HepG2 (cell line): Measurements from ENCODE around the gene NDUFB3. TPM values are rescaled to one million over a fixed set of nuclear protein-coding genes. Genes with fewer than 3 reads are reported as not detected.

Experiments used
- CCDC6 ChIP-seq: sonication (generic); formaldehyde crosslinking; IDR thresholded peaks from 2 replicates; pipeline ENCODE4 v1.8.1; 2022; ENCODE audit warnings: mild to moderate bottlenecking, missing genetic modification reagents, moderate library complexity
- CENPX ChIP-seq: sonication (generic); formaldehyde crosslinking; IDR thresholded peaks from 2 replicates; pipeline ENCODE4 v1.9.0; 2021; ENCODE audit warnings: mild to moderate bottlenecking, missing genetic modification reagents, moderate library complexity
- EP300 ChIP-seq, 3 experiments: sonication (generic) in 1 of 3; formaldehyde crosslinking in 1 of 3; IDR thresholded peaks; 2 replicates each; pipeline versions ENCODE4 v1.5.1 to v1.6.1; 2011 to 2020; ENCODE audit warnings: low read depth in 2 of 3, low read length in 2 of 3, borderline replicate concordance in 1 of 3, improper control_type of control experiment in 1 of 3, mild to moderate bottlenecking in 1 of 3, missing genetic modification reagents in 1 of 3, moderate library complexity in 1 of 3
- HNF4A ChIP-seq: sonication (generic); formaldehyde crosslinking; IDR thresholded peaks from 2 replicates; pipeline ENCODE4 v1.4.0; 2020; ENCODE audit warnings: missing genetic modification reagents
- HOXD1 ChIP-seq: sonication (generic); formaldehyde crosslinking; IDR thresholded peaks from 2 replicates; pipeline ENCODE4 v1.5.0; 2020; ENCODE audit warnings: missing genetic modification reagents
- ISL2 ChIP-seq: sonication (generic); formaldehyde crosslinking; IDR thresholded peaks from 2 replicates; pipeline ENCODE4 v1.5.0; 2020; ENCODE audit warnings: missing genetic modification reagents
- KDM4B ChIP-seq: sonication (generic); formaldehyde crosslinking; IDR thresholded peaks from 2 replicates; pipeline ENCODE4 v1.4.0; 2020; ENCODE audit warnings: missing genetic modification reagents
- MAFG ChIP-seq: sonication (generic); formaldehyde crosslinking; IDR thresholded peaks from 2 replicates; pipeline ENCODE4 v1.5.1; 2020; ENCODE audit warnings: mild to moderate bottlenecking, missing genetic modification reagents
- PRMT3 ChIP-seq: sonication (generic); formaldehyde crosslinking; IDR thresholded peaks from 2 replicates; pipeline ENCODE4 v1.8.1; 2022; ENCODE audit warnings: low read depth, mild to moderate bottlenecking, moderate library complexity, missing genetic modification reagents, borderline replicate concordance
- RXRB ChIP-seq: IDR thresholded peaks from 2 replicates; pipeline ENCODE4 v1.6.1; 2016; ENCODE audit warnings: borderline replicate concordance, missing genetic modification reagents, missing compliant biosample characterization
- SATB2 ChIP-seq: sonication (generic); formaldehyde crosslinking; IDR thresholded peaks from 2 replicates; pipeline ENCODE4 v1.5.0; 2020; ENCODE audit warnings: missing genetic modification reagents
- SOX13 ChIP-seq, 3 experiments: fragments of 450-650 bp in 1 of 3; sonication (generic) in 1 of 3; formaldehyde crosslinking in 1 of 3; IDR thresholded peaks in 2 of 3; conservative IDR thresholded peaks in 1 of 3; 2 replicates each; pipeline versions ENCODE4 v1.5.0 to v1.6.1; 2016 to 2020; ENCODE audit warnings: antibody characterized with exemption in 1 of 3, mild to moderate bottlenecking in 1 of 3, missing compliant biosample characterization in 1 of 3, missing genetic modification reagents in 1 of 3, moderate library complexity in 1 of 3
- SOX5 ChIP-seq: IDR thresholded peaks from 2 replicates; pipeline ENCODE4 v1.6.1; 2016; ENCODE audit warnings: borderline replicate concordance
- THAP11 ChIP-seq: IDR thresholded peaks from 2 replicates; pipeline ENCODE4 v1.6.1; 2016; ENCODE audit warnings: missing biosample characterization, missing genetic modification reagents
- ZBTB7B ChIP-seq: sonication (generic); formaldehyde crosslinking; IDR thresholded peaks from 2 replicates; pipeline ENCODE4 v1.4.0; 2020; ENCODE audit warnings: missing genetic modification reagents
- ZFP1 ChIP-seq: IDR thresholded peaks from 2 replicates; pipeline ENCODE4 v1.6.1; 2016
- ZNF143 ChIP-seq: sonication (generic); formaldehyde crosslinking; IDR thresholded peaks from 2 replicates; pipeline ENCODE4 v1.4.0; 2020; ENCODE audit warnings: missing genetic modification reagents
- ZNF207 ChIP-seq: fragments of 450-650 bp; IDR thresholded peaks from 2 replicates; pipeline ENCODE4 v1.6.1; 2016; ENCODE audit warnings: antibody characterized with exemption, borderline replicate concordance
- ZNF232 ChIP-seq: sonication (generic); formaldehyde crosslinking; IDR thresholded peaks from 2 replicates; pipeline ENCODE4 v1.4.0; 2020; ENCODE audit warnings: missing genetic modification reagents, borderline replicate concordance
- ZNF317 ChIP-seq: sonication (generic); formaldehyde crosslinking; IDR thresholded peaks from 2 replicates; pipeline ENCODE4 v1.5.0; 2020; ENCODE audit warnings: mild to moderate bottlenecking, missing genetic modification reagents
- ZNF451 ChIP-seq: sonication (generic); formaldehyde crosslinking; IDR thresholded peaks from 2 replicates; pipeline ENCODE4 v1.5.0; 2020; ENCODE audit warnings: mild to moderate bottlenecking, missing genetic modification reagents
- ZNF674 ChIP-seq: sonication (generic); formaldehyde crosslinking; IDR thresholded peaks from 2 replicates; pipeline ENCODE4 v1.5.0; 2020; ENCODE audit warnings: low read depth, mild to moderate bottlenecking, missing genetic modification reagents
- ZSCAN20 ChIP-seq: sonication (generic); formaldehyde crosslinking; IDR thresholded peaks from 2 replicates; pipeline ENCODE4 v1.4.0; 2020; ENCODE audit warnings: missing genetic modification reagents, mild to moderate bottlenecking, borderline replicate concordance
- polyA plus RNA-seq, 8 experiments: library from polyadenylated mRNA; depleted of rRNA in 3 of 8; stranded (reverse) in 7 of 8; unstranded in 1 of 8; fragments of >200 nt; fragmentation: Illumina TruSeq in 4 of 8; extraction: Trizol in 4 of 8; gene quantifications; 2 replicates each; pipeline versions ENCODE4 v1.2.1 to v1.2.3, GENCODE V29; 2011 to 2016; ENCODE audit warnings: low read depth in 4 of 8, missing spikeins in 1 of 8, mixed read lengths in 1 of 8; ENCODE audit not compliant: insufficient read depth in 1 of 8
- total RNA-seq, 5 experiments: library from RNA; depleted of rRNA; stranded (reverse); fragments of >200 nt; fragmentation: Illumina TruSeq; extraction: Trizol; gene quantifications; 2 replicates each; pipeline ENCODE4 v1.2.3, GENCODE V29; 2016; ENCODE audit warnings: low read depth in 1 of 5
- TF ChIP-seq, protein P1 (sequence below): fragments of 450-650 bp; IDR thresholded peaks from 2 replicates; pipeline ENCODE4 v1.6.1; 2017
- TF ChIP-seq, protein P2 (sequence below): IDR thresholded peaks from 2 replicates; pipeline ENCODE4 v1.6.1; 2016; ENCODE audit warnings: control low read depth
- TF ChIP-seq, protein P3 (sequence below): sonication (generic); formaldehyde crosslinking; IDR thresholded peaks from 2 replicates; pipeline ENCODE4 v1.4.0; 2020; ENCODE audit warnings: missing genetic modification reagents
- TF ChIP-seq, protein P4 (sequence below): sonication (generic); formaldehyde crosslinking; IDR thresholded peaks from 2 replicates; pipeline ENCODE4 v1.5.0; 2020; ENCODE audit warnings: mild to moderate bottlenecking, missing genetic modification reagents

Gene NDUFB3
- total and polyA plus RNA-seq, 2 of the 13 experiments (the other 11 are each of a cell fraction or from before 2014, with no cell fraction given), result 50.7 to 159 TPM

DNA sequence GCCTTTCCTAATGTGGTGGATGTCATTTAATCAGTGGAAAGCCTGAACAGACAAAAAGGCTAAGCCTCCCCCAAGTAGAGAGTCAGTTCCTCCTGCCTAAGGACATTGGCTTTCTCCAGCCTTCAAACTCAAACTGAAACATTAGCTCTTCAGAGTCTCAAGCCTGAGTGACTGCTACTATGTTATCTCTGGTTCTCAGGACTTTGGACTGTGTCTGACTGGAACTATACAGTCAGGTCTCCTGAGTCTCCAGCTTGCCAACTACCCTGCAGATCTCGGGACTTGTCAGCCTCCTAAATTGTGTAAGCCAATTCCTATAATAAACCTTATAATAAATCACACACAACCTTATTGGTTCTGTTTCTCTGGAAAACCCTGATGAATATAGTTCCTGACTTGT is 12.9 kb upstream of the NDUFB3 start (continued):
- TF ChIP-seq RXRB (CRISPR knock-in tag) (0 out of 2 replicates have a peak, but pooled peaks have one; percentile 35), CENPX (no peak), ISL2 (CRISPR knock-in tag) (0 out of 2 replicates have a peak, but pooled peaks have one; percentile 16), ZBTB7B (CRISPR knock-in tag) (no peak), EP300 (IDR thresholded peaks at IDR 0.05; ENCODE audit: low read depth in 2 of 2, low read length in 2 of 2) (0 out of 4 replicates have a peak, but pooled peaks of 1 of the 2 experiments have one; percentile 49), EP300 (CRISPR knock-in tag; IDR thresholded peaks at IDR 0.05; ENCODE audit: borderline replicate concordance) (no peak), ZNF207 (no peak), ZSCAN20 (no peak), MAFG (no peak), HNF4A (CRISPR knock-in tag) (peak; percentile 91), THAP11 (peak; percentile 37; the same call in 1 of the 2 replicates), ZFP1 (CRISPR knock-in tag) (no peak), ZNF674 (CRISPR knock-in tag) (no peak), PRMT3 (CRISPR knock-in tag) (no peak), ZNF232 (CRISPR knock-in tag) (no peak), ZNF317 (no peak), ZNF143 (no peak), ZNF451 (CRISPR knock-in tag) (no peak), SATB2 (CRISPR knock-in tag) (no peak), SOX13 (IDR thresholded peaks at IDR 0.05) (no peak), SOX13 (CRISPR knock-in tag; conservative IDR thresholded peaks at IDR 0.05 in 1 of 2, IDR thresholded peaks at IDR 0.05 in 1 of 2) (peak in 1 of 2 experiments; percentile 53; a peak in 1 of 4 replicates), HOXD1 (CRISPR knock-in tag) (no peak), KDM4B (CRISPR knock-in tag) (no peak), SOX5 (peak; percentile 26; the same call in 1 of the 2 replicates), CCDC6 (no peak)
- TF ChIP-seq, protein P1, sequence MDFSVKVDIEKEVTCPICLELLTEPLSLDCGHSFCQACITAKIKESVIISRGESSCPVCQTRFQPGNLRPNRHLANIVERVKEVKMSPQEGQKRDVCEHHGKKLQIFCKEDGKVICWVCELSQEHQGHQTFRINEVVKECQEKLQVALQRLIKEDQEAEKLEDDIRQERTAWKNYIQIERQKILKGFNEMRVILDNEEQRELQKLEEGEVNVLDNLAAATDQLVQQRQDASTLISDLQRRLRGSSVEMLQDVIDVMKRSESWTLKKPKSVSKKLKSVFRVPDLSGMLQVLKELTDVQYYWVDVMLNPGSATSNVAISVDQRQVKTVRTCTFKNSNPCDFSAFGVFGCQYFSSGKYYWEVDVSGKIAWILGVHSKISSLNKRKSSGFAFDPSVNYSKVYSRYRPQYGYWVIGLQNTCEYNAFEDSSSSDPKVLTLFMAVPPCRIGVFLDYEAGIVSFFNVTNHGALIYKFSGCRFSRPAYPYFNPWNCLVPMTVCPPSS, result no peak
- TF ChIP-seq, protein P2, sequence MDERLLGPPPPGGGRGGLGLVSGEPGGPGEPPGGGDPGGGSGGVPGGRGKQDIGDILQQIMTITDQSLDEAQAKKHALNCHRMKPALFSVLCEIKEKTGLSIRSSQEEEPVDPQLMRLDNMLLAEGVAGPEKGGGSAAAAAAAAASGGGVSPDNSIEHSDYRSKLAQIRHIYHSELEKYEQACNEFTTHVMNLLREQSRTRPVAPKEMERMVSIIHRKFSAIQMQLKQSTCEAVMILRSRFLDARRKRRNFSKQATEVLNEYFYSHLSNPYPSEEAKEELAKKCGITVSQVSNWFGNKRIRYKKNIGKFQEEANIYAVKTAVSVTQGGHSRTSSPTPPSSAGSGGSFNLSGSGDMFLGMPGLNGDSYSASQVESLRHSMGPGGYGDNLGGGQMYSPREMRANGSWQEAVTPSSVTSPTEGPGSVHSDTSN (CRISPR knock-in tag), result 0 out of 2 replicates have a peak, but pooled peaks have one; percentile 24
- TF ChIP-seq, protein P3, sequence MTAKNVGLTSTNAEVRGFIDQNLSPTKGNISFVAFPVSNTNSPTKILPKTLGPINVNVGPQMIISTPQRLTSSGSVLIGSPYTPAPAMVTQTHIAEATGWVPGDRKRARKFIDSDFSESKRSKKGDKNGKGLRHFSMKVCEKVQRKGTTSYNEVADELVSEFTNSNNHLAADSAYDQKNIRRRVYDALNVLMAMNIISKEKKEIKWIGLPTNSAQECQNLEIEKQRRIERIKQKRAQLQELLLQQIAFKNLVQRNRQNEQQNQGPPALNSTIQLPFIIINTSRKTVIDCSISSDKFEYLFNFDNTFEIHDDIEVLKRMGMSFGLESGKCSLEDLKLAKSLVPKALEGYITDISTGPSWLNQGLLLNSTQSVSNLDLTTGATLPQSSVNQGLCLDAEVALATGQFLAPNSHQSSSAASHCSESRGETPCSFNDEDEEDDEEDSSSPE (CRISPR knock-in tag), result no peak
- TF ChIP-seq, protein P4, sequence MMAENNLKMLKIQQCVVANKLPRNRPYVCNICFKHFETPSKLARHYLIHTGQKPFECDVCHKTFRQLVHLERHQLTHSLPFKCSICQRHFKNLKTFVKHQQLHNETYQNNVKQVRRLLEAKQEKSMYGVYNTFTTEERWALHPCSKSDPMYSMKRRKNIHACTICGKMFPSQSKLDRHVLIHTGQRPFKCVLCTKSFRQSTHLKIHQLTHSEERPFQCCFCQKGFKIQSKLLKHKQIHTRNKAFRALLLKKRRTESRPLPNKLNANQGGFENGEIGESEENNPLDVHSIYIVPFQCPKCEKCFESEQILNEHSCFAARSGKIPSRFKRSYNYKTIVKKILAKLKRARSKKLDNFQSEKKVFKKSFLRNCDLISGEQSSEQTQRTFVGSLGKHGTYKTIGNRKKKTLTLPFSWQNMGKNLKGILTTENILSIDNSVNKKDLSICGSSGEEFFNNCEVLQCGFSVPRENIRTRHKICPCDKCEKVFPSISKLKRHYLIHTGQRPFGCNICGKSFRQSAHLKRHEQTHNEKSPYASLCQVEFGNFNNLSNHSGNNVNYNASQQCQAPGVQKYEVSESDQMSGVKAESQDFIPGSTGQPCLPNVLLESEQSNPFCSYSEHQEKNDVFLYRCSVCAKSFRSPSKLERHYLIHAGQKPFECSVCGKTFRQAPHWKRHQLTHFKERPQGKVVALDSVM, result no peak
